NCI-H1436 treated with DMSO at 0.1 percent for 48 hours (cell line): ENCODE data around the gene USP3.

Experiments
- DNase-seq: peaks from one replicate; lab custom pipeline; 2025; lab: John Stamatoyannopoulos, UW

The USP3 gene

GRCh38 chr15:63544258-63545026 is 40.0 kb downstream of the USP3 start:
- no peak for DNase-seq

GRCh38 chr15:63545520-63545919 is 41.1 kb downstream of the USP3 start:
- no peak for DNase-seq

- no peak for DNase-seq
These were observed 47.0 kb downstream of the USP3 start for GRCh38 chr15:63551400-63551799.

- DNase-seq = no peak
These were observed 49.0 kb downstream of the USP3 start for GRCh38 chr15:63553388-63553791.

GRCh38 chr15:63554337-63554927 is 50.0 kb downstream of the USP3 start:
- DNase-seq = no peak

- no peak for DNase-seq
These were observed 51.1 kb downstream of the USP3 start for GRCh38 chr15:63555507-63555906.

- no peak for DNase-seq
These were observed 51.9 kb downstream of the USP3 start for GRCh38 chr15:63556246-63556645.

- no peak for DNase-seq
These were observed 52.3 kb downstream of the USP3 start for GRCh38 chr15:63556736-63557135.

- no peak for DNase-seq
These were observed 55.4 kb downstream of the USP3 start for GRCh38 chr15:63559753-63560152.

GRCh38 chr15:63560741-63561448 is 56.5 kb downstream of the USP3 start:
- no peak for DNase-seq

- no peak for DNase-seq
These were observed 59.7 kb downstream of the USP3 start for GRCh38 chr15:63564093-63564492.

GRCh38 chr15:63565536-63566186 is 61.3 kb downstream of the USP3 start:
- DNase-seq = no peak

GRCh38 chr15:63572749-63573464 is 68.5 kb downstream of the USP3 start:
- no peak for DNase-seq

- no peak for DNase-seq
These were observed 69.1 kb downstream of the USP3 start for GRCh38 chr15:63573533-63573932.

- DNase-seq = no peak
These were observed 70.9 kb downstream of the USP3 start for GRCh38 chr15:63575312-63575711.

GRCh38 chr15:63576441-63576840 is 72.0 kb downstream of the USP3 start:
- no peak for DNase-seq

GRCh38 chr15:63582179-63582578 is 77.8 kb downstream of the USP3 start:
- DNase-seq = no peak

- DNase-seq = no peak
These were observed 78.5 kb downstream of the USP3 start for GRCh38 chr15:63582718-63583426.

GRCh38 chr15:63586790-63587189 is 82.4 kb downstream of the USP3 start:
- no peak for DNase-seq

- no peak for DNase-seq
These were observed 83.1 kb downstream of the USP3 start for GRCh38 chr15:63587527-63587926.

- DNase-seq = no peak
These were observed 84.4 kb downstream of the USP3 start for GRCh38 chr15:63588826-63589225.
